Left kidney (tissue), 2 donors: ENCODE measurements around the gene CERS2. TPM values are rescaled to one million over a fixed set of nuclear protein-coding genes. Genes with fewer than 3 reads are reported as not detected.
A peak's percentile ranks its signal among the peaks of the same experiment; 100 is the strongest.

ENCODE experiments used
- DNase-seq: peaks from one replicate; pipeline ENCODE4 v3.0.0-alpha.2; 2013
- polyA plus RNA-seq: library from polyadenylated mRNA; unstranded; fragments of 120-200 nt; gene quantifications from one replicate; pipeline ENCODE4 v1.2.1, GENCODE V29; 2013; ENCODE audit not compliant: insufficient read length

Gene CERS2
- polyA plus RNA-seq, 1 donor: 307 TPM

GRCh38 chr1:150999926-151000325, 25.3 kb upstream of the CERS2 start:
- no peak for DNase-seq

GRCh38 chr1:150999051-150999674, 24.5 kb upstream of the CERS2 start:
- no peak for DNase-seq

- no peak for DNase-seq
Observed at GRCh38 chr1:150997949-150998348, 23.3 kb upstream of the CERS2 start.

- no peak for DNase-seq
Observed at GRCh38 chr1:150997126-150997872, 22.7 kb upstream of the CERS2 start.

GRCh38 chr1:150995896-150996295, 21.3 kb upstream of the CERS2 start:
- no peak for DNase-seq

GRCh38 chr1:150995460-150995859, 20.8 kb upstream of the CERS2 start:
- no peak for DNase-seq

GRCh38 chr1:150994248-150994647, 19.6 kb upstream of the CERS2 start:
- DNase-seq: no peak

GRCh38 chr1:150992626-150993025, 18.0 kb upstream of the CERS2 start:
- DNase-seq: no peak

- no peak for DNase-seq
Observed at GRCh38 chr1:150987924-150988323, 13.3 kb upstream of the CERS2 start.

GRCh38 chr1:150985179-150985825, 10.7 kb upstream of the CERS2 start:
- no peak for DNase-seq

- no peak for DNase-seq
Observed at GRCh38 chr1:150981805-150982712, 7.4 kb upstream of the CERS2 start, which contains the start of gene ANXA9. TSS of gene ANXA9 (plus strand) at chr1:150982292. CDS start at chr1:150983106, 814 bp downstream.

- no peak for DNase-seq
Observed at GRCh38 chr1:150981177-150981804, 6.7 kb upstream of the CERS2 start.

- peak; percentile 96 for DNase-seq
Observed at GRCh38 chr1:150979092-150980056, 4.7 kb upstream of the CERS2 start.

- DNase-seq: no peak
Observed at GRCh38 chr1:150976879-150977694, 2.5 kb upstream of the CERS2 start.

GRCh38 chr1:150976401-150976821, 1.8 kb upstream of the CERS2 start:
- no peak for DNase-seq

- no peak for DNase-seq
Observed at GRCh38 chr1:150973836-150974579, 627 bp downstream of the CERS2 start.

- DNase-seq: no peak
Observed at GRCh38 chr1:150973258-150973835, 1.3 kb downstream of the CERS2 start.

GRCh38 chr1:150972417-150972940, 2.2 kb downstream of the CERS2 start:
- DNase-seq: no peak
